Vagina (tissue), 2 donors: ENCODE results near the gene EML2. TPM values are rescaled to one million over a fixed set of nuclear protein-coding genes. Genes with fewer than 3 reads are reported as not detected.
"Not testable (repeated sequence)": the region's sequence is repeated elsewhere in the genome, so short reads cannot be mapped to it uniquely, and the experiment has no call there.

ENCODE experiments used
- DNase-seq, 2 donors: peaks; one replicate each; pipeline ENCODE4 v3.0.0-alpha.2; 2017; ENCODE audit errors: extremely low spot score in 2 of 2
- H3K27ac ChIP-seq: fragments of 200-600 bp; sonication (generic); one replicate; pipeline ENCODE4 v1.5.1; 2019
- H3K27me3 ChIP-seq: fragments of 200-600 bp; sonication (generic); one replicate; pipeline ENCODE4 v1.5.1; 2019
- H3K36me3 ChIP-seq, 2 donors: fragments of 200-600 bp; sonication (generic); one replicate each; pipeline ENCODE4 v1.5.1; 2017 to 2019
- H3K4me1 ChIP-seq: fragments of 200-600 bp; sonication (generic); one replicate; pipeline ENCODE4 v1.5.1; 2019
- H3K4me3 ChIP-seq, 2 donors: fragments of 200-600 bp; sonication (generic); 1 replicate in 1 of 2; 2 replicates in 1 of 2; pipeline ENCODE4 v1.5.1; 2016 to 2019
- H3K9me3 ChIP-seq: fragments of 200-600 bp; sonication (generic); one replicate; pipeline ENCODE4 v1.5.1; 2019
- CTCF ChIP-seq, 3 experiments: fragments of 450-650 bp in 2 of 3; fragments of 200-600 bp in 1 of 3; sonication (generic) in 1 of 3; IDR thresholded peaks; one replicate each; pipeline ENCODE4 v1.5.1; 2017 to 2019; ENCODE audit warnings: antibody characterized with exemption in 3 of 3, mild to moderate bottlenecking in 2 of 3, moderate library complexity in 2 of 3
- POLR2A ChIP-seq, 2 donors: fragments of 450-650 bp; IDR thresholded peaks; one replicate each; pipeline ENCODE4 v1.6.1; 2017; ENCODE audit warnings: antibody characterized with exemption in 2 of 2, mild to moderate bottlenecking in 2 of 2, moderate library complexity in 2 of 2
- POLR2AphosphoS5 ChIP-seq, 2 donors: sonication (generic); formaldehyde crosslinking; IDR thresholded peaks; one replicate each; pipeline ENCODE4 v1.9.0; 2017; ENCODE audit warnings: antibody characterized with exemption in 2 of 2, mild to moderate bottlenecking in 2 of 2, low read depth in 1 of 2; ENCODE audit not compliant: insufficient read depth in 1 of 2
- intact Hi-C: fragments of 100-400 bp; cut with DNase I; formaldehyde crosslinking; loops from one replicate; pipeline ENCODE4 v1.15.1; 2023
- total RNA-seq: library from RNA; depleted of rRNA; stranded (reverse); fragments of >200 nt; gene quantifications from one replicate; pipeline ENCODE4 v1.2.3, GENCODE V29; 2016

Gene EML2
- total RNA-seq, 1 donor from 2014 or later, result 74.9 TPM

DNA sequence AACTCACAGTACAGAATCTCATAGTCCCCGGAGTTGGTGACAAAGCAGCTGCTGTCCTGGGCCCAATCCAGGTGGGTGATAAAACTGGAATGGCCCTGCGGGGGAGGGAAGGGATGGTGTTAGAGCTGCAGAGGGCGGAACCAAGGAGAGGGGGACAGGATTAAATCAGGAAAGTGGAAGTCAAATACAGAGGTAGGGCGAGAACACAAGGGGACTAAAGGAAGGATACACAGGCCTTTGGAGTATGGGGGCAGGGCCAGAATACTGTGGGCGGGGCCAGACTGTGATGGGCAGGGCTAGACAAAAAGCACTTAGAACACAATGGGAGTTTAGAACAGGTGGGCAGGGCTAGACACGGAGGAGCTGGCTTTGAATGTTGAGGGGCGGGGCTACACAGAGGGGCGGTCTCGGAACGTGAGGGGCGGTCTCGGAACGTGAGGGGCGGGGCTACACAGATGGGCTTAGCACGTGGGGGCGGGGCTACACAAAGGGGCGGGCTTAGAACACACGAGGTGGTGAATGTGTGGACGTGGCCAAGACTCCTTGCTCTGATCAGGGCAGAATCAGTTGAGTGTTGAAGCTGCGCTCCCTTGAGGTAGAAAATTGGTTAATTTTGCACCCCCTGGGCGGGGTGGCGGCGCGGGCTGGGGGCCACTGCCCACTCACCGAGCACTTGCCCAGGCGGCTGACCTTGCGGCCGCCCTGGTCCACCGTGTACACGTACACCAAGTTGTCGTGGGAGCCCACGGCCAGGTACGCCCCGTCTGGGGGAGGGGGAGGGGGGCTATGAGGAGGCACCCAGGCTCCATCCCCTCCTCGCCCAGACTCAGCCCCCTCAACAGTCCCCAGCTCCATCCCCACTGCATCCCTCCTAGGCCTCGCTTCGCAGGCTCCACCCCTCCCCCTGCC, 23.1 kb downstream of the EML2 start:
- H3K4me3 ChIP-seq, result no peak overlapping the region
- TF ChIP-seq POLR2AphosphoS5 (IDR thresholded peaks at IDR 0.05; ENCODE audit: insufficient read depth in 1 of 2, low read depth in 1 of 2), result no peak
- TF ChIP-seq POLR2A (IDR thresholded peaks at IDR 0.05), result no peak
- TF ChIP-seq CTCF (IDR thresholded peaks at IDR 0.05), result no peak
- H3K9me3 ChIP-seq, result no peaks in the 10 kb centered on the region
- DNase-seq, result no peak
- H3K27ac ChIP-seq, result no peak overlapping the region
- peaks cover 17% of the 10 kb centered on the region for H3K4me1 ChIP-seq
- peaks cover 0 to 60% of the 10 kb centered on the region in 2 donors for H3K36me3 ChIP-seq
- no peaks in the 10 kb centered on the region for H3K27me3 ChIP-seq
- intact Hi-C loops, result no loop called here

- intact Hi-C loops, result not testable (repeated sequence)
Measured at GRCh38 chr19:45615056-45615455, 24.1 kb downstream of the EML2 start.

GRCh38 chr19:45613926-45614725, 25.1 kb downstream of the EML2 start:
- Histone ChIP-seq H3K4me1 (peaks cover 17% of the 10 kb centered on the region), H3K27ac (peak overlapping the region; percentile 68), H3K9me3 (no peaks in the 10 kb centered on the region), H3K27me3 (no peaks in the 10 kb centered on the region), H3K4me3 (no peak overlapping the region), H3K36me3 (peaks cover 0 to 61% of the 10 kb centered on the region in 2 donors)
- intact Hi-C loops, result no loop called here
- TF ChIP-seq POLR2A (IDR thresholded peaks at IDR 0.05) (no peak), POLR2AphosphoS5 (IDR thresholded peaks at IDR 0.05; ENCODE audit: insufficient read depth in 1 of 2, low read depth in 1 of 2) (peak in 1 of 2 donors; percentile 79), CTCF (IDR thresholded peaks at IDR 0.05) (no peak)
- DNase-seq, result no peak

More at GRCh38 chr19:45615056-45615455, 24.1 kb downstream of the EML2 start:
- DNase-seq, H3K4me3 ChIP-seq, H3K27me3 ChIP-seq, H3K9me3 ChIP-seq: not testable (repeated sequence)
- peak overlapping the region; percentile 68 for H3K27ac ChIP-seq
- peaks cover 17% of the 10 kb centered on the region for H3K4me1 ChIP-seq
- H3K36me3 ChIP-seq, result peaks cover 0 to 60% of the 10 kb centered on the region in 2 donors

DNA sequence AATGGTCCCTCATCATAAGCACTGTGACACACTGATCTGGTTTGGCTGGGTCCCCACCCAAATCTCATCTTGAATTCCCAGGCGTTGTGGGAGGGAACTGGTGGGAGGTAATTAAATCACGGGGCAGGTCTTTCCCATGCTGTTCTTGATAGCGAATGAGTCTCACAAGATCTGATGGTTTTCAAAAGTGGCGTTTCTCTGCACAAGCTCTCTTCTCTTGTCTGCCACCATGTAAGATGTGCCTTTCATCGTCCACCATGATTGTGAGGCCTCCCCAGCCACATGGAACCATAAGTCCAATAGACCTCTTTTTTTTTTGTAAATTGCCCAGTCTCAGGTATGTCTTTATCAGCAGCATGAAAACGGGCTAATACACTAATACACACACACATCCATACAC, 30.2 kb downstream of the EML2 start:
- Histone ChIP-seq H3K4me1 (peaks cover 15% of the 10 kb centered on the region), H3K27me3 (no peaks in the 10 kb centered on the region), H3K4me3 (no peak overlapping the region), H3K9me3 (no peaks in the 10 kb centered on the region), H3K27ac (no peak overlapping the region), H3K36me3 (peaks cover 0 to 45% of the 10 kb centered on the region in 2 donors)
- TF ChIP-seq CTCF (IDR thresholded peaks at IDR 0.05) (no peak), POLR2AphosphoS5 (IDR thresholded peaks at IDR 0.05; ENCODE audit: insufficient read depth in 1 of 2, low read depth in 1 of 2) (no peak), POLR2A (IDR thresholded peaks at IDR 0.05) (no peak)
- no peak for DNase-seq
- intact Hi-C loops, result loop anchor here (5.0 kb wide), 1 partner anchor 33 kb away; no protein-coding TSS in a partner anchor
